Stimulated activated CD8-positive, alpha-beta memory T cell treated with anti-CD3 and anti-CD28 coated beads, Interleukin-15, amount 100 ng/mL, for 1 hour (primary cell): ENCODE measurements around the gene DNAJB8.
A peak's percentile ranks its signal among the peaks of the same experiment; 100 is the strongest.

Experiments
- DNase-seq: peaks from one replicate; pipeline ENCODE4 v3.0.0-alpha.2; 2020; ENCODE audit warnings: low read depth

Gene DNAJB8

GRCh38 chr3:128466840-128467541 is at the start of gene DNAJB8:
TSS of gene DNAJB8 (minus strand) at chr3:128466890. CDS start at chr3:128463245, 3,645 bp downstream.
- DNase-seq: no peak

GRCh38 chr3:128515967-128516366 is 49.3 kb upstream of the DNAJB8 start:
- no peak for DNase-seq

DNA sequence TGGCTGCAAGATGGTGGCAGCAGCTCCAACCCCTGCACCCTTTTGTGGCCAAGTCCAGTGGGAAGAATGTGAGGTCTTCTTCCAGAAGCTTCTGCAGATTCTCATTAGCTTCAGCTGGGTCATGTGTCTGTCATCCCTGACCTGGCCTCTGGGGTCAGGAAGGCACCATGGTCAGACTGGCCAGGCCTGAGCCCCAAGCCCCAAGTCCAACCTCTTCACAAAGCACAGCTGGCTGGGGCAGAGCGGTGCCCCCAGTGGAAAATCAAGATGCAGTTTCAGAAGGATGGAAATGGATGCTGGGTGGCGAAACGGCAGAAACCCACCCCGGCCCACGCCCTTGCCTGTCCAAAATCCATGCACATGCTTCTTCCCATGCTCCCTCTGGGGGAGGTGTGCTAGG is 42.2 kb upstream of the DNAJB8 start:
- no peak for DNase-seq

GRCh38 chr3:128506754-128507153 is 40.1 kb upstream of the DNAJB8 start:
- DNase-seq: no peak

GRCh38 chr3:128505771-128506170 is 39.1 kb upstream of the DNAJB8 start:
- DNase-seq: no peak

- no peak for DNase-seq
Measured at GRCh38 chr3:128504963-128505730, 38.5 kb upstream of the DNAJB8 start.

DNA sequence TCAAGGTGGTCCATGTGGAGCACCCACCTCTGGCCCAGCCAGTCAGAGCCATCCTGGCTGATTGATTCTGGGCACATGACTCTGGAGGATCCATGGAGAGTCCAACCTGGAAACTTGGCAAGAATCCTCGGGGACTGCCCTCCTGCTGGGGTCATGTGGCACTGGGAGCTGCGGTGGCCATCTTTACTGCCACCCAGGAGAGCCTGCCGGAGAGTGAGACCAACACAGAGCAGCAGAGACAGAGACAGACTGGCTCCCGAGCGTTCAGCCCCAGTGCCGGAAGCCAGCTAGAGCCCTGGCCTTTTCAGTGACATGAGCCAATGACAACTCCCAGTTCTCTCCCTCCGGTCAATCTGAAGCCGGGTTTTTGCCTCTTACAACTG is 37.8 kb upstream of the DNAJB8 start:
- no peak for DNase-seq

DNA sequence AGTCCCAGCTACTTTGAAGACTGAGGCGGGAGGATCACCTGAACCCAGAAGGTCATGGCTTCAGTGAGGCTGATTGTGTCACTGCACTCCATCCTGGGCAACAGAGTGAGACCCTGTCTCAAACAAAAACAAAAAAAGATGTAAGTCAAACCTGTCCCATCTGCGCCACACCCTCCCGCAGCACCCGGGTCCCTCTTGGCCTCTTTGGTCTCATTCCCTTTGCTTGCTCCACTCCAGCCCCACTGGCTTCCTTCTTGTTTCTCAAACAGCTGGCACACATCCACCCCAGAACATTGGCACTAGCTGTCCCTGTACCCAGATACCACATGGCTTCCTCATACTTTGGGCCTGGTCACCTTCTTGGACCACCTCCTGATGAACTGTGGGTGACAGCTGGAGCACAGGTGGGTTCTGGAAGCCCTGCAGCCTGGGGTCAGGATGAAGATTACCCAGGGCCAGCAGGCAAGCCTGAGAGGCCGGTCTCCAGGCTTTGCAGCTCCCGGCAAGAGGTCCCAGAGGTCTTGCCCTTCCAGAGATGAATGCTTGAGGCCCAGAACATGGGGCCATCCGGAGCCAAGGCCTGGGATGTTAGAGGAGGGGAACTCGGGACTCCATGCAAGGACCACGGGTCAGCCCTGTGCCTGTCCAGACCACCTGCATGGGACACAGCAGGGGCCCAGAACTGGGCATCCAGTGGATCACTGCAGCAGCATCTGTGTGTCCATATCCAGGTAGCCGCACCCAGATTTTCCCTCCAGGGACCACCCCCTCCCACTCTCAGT is 37.3 kb upstream of the DNAJB8 start:
- DNase-seq: no peak

- no peak for DNase-seq
Measured at GRCh38 chr3:128503164-128503651, 36.5 kb upstream of the DNAJB8 start.

GRCh38 chr3:128502712-128503111 is 36.0 kb upstream of the DNAJB8 start:
- DNase-seq: no peak

DNA sequence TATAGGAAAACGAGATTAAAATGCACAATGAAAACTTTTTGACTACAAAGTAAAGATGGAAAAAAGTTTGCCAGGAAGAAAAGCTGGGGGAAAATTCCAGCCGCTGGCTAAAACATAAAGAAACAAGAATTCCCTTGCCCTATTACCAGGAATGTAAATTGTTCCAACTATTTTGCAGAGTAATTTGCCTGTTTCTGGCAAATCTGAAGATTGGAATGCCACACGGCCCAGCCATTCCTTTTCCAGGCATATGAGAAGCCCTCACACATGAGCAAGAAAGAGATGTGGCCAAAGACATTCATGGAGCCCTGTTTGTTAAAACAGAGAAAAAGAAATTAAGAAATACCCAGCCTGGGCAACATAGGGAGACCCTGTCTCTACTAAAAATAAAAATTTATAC is 34.7 kb upstream of the DNAJB8 start:
- DNase-seq: no peak

- DNase-seq: no peak
Measured at GRCh38 chr3:128500556-128500955, 33.9 kb upstream of the DNAJB8 start.

DNA sequence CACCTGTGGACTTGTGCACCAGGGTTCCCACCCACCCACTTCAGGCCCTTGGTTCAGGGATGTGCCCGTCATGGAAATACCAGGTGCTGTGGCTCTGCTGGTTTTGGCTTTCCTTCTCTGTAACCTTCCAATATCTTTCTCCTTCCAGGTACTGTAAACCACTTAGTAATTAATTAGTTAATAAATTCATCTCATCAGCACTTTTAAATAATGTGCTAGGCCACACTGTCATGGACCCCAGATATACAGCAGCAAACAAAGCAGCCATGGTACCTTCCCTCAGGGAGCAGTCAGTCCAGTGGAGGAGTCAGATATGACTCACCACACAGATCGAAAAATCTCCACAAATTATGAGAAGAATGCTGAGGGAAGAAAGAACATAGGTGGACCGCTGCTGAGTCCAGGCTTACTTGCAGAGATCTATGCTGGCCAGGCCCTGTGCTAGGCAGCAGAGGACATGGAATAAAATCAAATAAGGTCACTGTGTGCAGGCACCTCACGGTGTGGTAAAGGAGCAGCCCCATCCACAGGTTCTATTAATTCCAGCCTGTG is 33.1 kb upstream of the DNAJB8 start:
- no peak for DNase-seq

- DNase-seq: no peak
Measured at GRCh38 chr3:128498901-128499530, 32.3 kb upstream of the DNAJB8 start.

- no peak for DNase-seq
Measured at GRCh38 chr3:128498127-128498626, 31.5 kb upstream of the DNAJB8 start.

DNA sequence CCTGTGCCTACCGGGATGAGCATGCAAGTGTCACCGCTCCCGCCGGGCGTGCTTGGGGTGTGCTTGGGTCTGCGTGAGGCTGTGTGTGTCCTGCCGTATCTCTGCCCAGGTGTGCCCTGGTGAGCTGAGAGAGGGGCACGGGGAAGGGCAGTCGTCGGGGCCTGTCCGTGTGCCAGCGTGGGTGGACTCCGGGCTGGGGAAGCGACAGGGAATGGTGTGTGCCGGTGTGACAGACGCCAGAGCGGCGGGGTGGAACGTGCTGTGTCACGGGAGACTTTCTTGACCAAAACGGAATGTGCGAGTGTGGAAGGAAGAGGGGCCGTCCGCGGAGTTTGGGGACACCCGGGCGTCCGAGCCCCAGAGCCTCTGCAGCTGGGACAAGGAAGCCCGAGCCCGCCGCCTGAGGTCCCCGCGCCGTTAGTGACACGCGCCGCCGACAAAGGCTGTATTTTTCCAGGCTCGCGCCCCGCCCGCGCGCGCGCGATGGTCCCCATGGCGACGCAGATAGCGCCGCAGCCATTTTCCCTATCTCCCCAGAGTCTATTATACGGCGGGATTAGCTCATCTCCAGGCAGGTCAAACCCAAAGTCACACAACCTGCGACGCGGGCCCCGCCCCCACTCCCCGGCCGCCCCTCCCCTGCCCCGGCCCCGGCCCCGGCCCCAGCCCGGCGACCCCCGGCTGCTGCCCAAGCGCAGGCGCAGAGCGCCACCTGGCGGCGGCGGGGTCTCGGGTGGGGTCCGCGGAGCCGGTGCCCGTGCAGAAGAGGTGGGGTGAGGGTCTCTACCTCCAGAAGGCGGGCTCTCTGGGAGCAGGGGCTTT is 30.8 kb upstream of the DNAJB8 start:
- peak; percentile 28 for DNase-seq

DNA sequence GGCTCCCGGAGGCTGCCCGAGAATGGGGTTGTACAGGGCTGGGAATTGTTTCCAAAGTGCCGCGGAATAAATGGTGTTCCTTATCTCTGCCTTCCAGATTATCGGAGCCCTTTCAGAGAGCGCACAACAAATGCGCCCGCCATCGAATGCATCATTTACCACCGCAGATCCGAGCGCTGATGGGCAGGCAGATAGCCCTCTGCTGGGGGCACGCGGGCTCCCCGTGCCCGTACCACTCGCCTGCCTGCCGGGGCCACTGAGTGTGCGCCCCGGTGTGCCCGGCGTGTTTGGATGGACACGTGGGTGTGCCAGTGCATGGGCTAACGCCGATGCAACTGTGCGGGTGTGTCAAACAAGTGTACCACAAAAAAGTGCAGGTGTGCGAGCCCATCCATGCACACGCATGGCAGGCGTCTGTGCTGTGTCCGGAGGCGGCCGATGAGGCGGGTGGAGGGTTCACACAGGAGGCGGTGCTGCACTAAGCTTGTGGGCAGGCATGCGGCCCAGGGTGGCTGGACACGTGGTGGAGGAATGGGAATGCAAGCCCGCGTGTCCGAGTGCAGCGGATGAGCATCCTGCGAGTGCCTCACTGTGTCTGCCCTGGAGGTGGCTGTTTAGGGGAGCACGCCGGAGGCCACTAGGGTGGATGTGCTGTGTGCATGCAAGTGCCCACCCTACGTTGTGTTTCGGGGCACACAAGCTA is 30.1 kb upstream of the DNAJB8 start:
- no peak for DNase-seq

DNA sequence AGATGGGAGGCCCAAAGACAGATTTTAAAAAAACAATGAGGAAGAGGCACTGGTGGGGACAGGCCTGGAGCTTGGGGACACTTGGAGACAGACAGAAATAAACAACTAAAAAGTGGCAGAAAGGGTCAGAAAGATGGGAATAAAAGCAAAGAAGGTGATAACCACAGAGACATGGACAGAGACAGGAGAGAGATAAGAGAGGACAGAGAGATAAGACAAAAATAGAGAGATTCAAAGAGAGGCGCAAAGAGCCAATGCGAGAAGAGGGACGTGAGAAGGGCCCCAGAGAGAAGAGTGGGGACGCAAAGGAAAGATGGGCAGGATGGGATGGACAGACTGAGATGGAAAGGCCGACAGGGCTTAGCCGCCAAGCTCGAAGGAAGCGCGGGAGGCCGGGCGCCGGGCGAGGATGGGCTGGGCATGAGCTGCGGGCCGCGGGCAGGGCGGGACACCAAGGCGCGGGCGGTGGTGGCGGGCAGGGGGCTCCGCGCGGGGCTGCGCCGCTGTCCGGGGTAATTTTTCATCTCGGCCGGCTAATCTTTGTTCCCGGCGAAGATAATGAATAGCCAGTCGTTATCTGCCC is 29.4 kb upstream of the DNAJB8 start:
- DNase-seq: no peak

- DNase-seq: no peak
Measured at GRCh38 chr3:128495435-128495970, 28.8 kb upstream of the DNAJB8 start.

- no peak for DNase-seq
Measured at GRCh38 chr3:128494367-128494650, 27.6 kb upstream of the DNAJB8 start.
